GM21619 (cell line): ENCODE data around the gene COL9A2.

Experiments
- ATAC-seq: cut with Tn5 transposase; IDR thresholded peaks from one replicate; pipeline ENCODE4 v1.9.1; 2021; ENCODE audit not compliant: unreplicated experiment

COL9A2 gene

DNA sequence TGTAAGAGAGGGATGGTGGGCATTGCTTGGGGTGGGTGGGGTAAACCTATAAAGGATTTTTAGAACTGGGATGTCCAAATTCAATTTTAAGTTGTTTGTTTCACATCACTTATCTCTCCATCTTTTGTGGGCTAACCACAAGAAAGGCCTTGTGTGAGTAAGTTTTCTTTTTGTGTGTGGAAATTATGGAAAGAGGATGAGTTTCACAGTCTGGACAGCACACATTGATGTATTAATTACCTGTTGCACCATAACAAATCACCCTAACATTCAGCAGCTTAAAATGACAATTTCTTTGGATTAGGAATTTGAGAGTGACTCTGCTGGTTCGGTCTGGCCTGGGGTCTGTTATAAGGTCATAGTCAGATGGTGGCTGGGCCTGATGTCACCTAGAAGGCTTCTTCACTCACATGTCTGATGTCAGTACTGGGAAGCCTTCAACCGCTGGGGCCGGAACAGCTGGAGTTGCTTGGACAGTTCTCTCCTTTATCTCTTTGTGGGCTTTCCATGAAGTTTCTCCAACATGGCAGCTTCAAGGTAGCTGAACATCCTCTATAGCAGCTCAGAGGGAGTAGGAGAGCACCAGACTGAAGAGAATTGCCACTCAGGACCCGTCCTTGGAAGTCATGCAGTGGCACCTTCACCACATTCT is 2.0 kb upstream of the COL9A2 start:
- no peak for ATAC-seq

DNA sequence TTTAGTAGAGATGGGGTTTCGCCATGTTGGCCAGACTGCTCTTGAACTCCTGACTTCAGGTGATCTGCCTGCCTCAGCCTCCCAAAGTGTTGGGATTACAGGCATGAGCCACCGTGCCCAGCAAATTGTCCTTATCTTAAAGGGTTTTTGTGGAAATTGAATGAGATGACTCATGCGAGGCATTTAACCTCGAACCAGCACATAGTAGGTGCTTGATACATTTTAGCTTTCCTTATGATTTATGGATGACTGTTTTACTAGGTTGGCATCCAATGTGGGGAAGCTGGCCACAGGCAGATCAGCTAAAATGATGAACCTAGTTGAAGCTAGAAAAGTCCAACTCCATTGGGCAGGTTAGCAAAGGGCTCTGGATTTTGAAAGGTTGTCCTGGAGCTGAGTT is 1.4 kb upstream of the COL9A2 start:
- ATAC-seq: no peak

DNA sequence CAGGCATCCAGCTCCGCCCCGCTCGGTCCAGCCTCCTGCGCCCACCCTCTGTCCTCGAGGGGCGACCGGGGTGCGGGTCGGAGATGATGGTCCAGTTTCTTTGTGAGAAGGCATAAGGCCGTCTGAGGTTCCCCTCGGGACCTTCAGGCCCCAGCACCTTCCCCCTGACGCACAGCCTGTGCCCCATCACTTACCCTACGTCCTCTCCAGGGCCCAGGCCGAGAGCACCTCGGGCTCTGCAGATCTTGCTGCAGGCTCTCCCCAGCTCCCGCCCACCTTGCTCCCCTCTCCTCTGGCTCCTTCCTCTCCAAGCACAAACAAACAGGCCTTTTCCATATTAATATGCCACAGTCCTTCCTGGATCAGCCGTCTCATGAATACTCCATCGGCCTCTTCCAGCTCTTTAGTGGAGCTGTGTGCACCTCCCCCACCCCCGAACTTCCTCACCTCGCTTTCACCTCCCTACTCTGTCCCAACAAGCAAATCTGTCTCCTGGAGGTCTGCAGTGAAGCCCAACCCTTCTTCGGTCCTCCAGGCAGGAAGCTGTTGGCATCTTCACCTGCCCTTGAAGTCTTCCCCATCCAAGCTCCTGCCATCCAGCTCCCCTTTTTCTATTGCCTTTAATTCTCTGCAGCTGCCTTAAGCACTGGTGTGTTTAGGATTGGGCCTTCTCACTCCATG is 448 bp upstream of the COL9A2 start:
- ATAC-seq: no peak

DNA sequence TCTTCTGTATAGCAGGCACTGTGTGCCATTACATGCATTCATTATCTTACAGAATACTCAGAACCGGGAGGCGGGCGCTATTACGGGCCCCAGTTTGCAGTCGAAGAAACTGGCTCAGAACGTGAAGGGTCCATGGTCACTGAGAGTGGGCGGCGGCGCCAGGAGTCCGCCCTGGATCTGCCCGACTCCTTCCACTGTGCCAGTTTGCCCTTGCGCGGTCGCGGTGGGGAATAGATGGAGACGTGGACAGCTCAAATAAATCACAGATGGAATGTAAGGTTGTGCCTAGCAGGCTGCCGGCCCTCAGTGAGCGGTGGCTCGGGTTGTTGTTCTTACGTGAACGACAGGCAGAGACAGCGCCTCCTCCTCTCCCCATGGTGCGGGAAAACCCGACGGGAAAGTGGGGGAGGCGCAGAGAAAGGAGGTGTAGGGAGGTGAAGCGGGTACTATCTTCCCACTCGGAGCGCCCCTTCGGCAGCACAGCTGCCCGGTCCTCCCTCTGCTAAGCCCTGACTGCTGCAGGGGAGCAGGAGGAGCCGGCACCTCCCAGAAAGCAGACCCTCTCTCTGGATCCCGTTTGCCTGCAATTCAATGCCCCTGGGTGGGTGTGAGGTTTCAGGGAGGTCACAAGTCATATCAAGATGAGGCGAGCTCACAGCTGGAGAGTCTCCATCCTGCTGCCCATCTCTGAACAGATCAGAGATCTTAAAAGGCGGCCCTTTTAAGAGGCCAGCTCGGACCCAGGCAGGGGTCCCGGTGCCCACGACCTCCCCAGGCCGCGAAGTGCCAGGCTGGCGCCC is 1.1 kb downstream of the COL9A2 start:
- peak; percentile 11 for ATAC-seq

DNA sequence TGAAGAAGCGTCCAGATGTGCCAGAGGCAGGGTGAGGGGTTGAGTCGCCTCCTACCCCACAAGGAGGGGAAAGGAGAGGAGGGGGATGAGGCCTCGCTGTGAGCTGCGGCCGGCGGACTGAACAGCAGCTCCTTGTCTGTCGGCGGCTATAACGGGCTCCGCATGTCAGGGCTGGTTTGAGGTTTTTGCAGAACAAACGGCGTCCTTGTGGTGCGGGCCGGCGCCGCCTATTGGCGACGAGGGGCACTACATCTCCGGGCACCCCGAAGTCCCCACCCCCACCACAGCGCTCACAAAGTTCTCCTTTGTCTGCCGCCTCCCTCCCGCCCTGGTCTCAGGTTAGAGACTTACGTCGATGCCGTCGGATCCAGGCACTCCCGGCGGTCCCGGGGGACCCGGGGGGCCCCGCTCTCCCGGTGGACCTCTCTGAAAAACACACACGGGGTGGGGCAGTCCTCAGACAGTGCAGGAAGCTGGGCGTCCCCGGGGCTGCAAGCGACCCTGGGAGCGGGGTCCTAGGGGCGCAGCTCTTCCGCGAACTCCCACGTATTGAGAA is 1.8 kb downstream of the COL9A2 start:
- ATAC-seq: peak; percentile 32

DNA sequence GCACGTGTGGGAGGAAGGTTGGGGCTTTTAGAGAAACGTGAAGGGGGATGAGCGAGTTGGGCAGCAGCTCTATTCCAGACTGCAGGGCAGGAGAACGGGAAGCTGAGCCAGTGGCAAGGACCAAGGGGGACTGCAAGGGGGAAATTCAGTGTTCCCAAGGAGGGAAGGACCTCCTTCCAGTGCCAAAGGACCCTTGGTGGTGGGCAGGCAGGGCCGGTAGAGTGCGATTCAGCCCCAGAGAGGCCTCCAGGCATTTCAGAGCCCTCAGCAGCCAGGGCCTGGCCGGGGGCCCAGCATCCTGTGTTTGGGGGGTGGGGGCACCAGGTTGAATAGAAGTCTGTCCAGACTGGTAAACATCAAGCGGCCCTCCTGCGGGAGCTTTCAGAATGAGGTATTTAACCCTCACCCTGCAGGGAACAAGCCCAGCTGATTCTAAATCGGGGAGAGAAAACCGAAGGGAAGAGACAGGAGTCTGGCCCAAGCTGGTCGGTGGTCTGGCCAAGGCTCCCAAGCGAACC is 2.3 kb downstream of the COL9A2 start:
- ATAC-seq: no peak

DNA sequence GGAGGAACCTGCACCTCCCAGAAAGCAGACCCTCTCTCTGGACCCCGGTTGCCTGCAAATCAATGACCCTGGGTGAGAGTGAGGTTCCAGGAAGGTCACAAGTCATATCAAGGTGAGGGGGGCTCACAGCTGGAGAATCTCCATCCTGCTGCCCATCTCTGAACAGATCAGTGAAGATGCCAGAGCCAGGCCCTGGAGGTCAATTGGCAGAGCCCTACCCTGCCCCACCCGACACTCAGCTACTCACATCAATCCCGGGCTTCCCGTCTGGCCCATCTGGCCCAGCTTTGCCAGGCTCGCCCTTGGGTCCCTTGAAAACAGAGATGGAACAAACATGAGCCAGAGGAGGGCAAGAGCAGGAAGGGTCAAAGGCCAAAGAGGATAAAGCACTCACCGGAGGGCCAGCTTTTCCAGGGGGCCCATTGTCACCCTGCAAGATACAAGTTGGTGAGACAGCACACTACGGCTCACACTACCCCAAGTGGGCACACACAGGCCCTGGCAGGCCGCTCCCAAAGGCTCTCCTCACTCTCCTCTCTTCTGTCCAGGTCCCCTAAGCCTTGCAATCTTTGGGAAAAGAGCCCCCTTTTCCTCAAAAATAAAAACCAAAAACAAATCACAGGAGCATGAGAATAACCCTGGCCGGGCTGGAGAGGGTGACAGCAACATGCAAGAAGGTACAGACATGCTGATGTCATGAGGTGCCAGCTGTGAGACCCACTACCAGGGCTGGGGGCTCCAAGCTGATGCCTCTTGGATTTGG is 2.9 kb downstream of the COL9A2 start:
- ATAC-seq: no peak

DNA sequence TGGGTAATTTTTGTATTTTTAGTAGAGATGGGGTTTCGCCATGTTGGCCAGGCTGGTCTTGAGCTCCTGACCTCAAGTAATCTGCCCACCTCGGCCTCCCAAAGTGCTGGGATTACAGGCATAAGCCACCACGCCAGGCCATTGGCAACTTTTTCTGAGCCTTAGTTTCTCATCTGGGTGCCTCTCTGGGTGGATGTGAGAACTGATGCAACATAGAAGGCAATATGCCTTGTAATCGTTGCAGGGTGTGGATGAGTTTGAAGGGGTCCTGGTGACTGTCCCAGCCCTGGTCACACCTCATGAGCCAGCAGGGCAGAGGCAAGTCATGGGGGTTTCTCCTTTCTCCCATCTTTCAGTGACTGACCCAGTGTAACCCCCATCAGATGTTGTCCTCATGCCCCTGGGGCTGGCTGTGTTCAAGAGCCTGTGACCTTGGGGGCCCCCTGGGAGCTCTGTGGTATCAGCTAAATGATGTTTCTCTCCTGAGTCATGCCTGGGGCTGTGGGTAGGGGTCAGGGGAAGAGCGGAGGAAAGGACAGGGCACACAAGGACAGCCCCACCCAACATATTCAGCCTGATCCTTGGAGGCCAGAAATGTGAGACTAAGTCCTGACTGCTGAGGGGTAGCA is 3.6 kb downstream of the COL9A2 start:
- no peak for ATAC-seq

DNA sequence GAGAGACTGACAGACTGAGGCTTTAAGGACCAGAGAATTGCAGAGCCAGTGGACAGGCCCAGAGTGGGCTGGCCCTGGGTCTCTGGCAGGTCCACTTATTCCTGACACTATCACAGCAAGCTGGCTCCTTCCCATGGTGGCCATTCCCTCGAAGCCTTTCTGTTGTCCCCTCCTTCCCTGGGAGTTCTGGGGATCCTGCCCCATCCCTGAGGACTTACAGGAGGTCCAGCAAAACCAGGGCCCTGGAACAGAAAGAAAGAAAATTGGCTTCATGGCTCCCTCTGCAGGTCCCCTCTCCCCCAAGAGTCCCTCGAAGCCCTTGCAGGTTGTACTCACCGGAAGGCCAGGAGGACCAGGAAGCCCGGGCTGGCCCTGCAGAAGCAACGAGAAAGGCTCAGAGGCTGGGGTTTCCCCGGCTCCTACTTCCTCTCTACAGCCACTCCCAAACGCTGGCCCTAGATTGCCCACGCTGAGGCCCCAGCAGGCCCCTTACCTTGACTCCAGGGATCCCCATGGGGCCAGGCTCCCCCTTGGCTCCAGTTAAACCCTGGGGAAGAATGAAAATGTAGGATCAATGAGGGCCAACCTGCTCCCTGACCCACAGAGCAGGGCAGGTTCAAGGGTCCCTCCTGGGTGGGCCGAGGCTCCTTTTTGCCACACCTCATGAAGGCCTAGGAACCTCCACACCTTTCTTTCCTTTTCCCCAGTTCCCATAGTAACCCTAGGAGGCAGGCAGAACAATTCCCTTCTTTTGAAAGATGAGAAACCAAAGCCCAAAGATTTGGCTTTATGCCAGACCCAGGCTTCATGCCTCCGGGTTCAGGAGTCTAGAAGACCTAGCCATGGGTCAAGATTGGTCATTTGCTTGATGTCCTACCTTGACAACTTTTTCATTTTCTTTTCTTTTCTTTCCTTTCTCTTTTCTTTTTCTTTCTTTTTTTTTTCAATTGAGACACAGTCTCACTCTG is 4.6 kb downstream of the COL9A2 start:
- ATAC-seq: peak; percentile 44

DNA sequence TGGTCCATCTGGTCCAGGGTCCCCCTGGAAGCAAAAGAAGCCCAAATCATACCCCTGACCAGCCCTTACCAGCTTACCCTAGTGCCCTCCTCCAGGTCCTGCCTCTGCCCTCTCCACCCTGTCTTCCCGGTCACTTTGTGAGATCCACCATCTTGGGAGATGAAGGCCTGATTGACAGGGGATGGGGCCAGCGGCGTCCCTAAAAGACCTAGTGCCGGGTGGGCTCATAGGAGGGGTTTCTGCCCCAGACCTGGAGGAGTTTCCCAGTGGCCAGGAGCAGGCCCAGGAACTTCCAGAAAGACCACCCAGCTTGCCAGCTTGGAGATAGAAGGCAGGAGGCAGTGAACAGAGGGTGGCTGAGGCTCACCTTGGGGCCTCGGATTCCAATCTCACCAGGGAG is 5.4 kb downstream of the COL9A2 start:
- no peak for ATAC-seq

DNA sequence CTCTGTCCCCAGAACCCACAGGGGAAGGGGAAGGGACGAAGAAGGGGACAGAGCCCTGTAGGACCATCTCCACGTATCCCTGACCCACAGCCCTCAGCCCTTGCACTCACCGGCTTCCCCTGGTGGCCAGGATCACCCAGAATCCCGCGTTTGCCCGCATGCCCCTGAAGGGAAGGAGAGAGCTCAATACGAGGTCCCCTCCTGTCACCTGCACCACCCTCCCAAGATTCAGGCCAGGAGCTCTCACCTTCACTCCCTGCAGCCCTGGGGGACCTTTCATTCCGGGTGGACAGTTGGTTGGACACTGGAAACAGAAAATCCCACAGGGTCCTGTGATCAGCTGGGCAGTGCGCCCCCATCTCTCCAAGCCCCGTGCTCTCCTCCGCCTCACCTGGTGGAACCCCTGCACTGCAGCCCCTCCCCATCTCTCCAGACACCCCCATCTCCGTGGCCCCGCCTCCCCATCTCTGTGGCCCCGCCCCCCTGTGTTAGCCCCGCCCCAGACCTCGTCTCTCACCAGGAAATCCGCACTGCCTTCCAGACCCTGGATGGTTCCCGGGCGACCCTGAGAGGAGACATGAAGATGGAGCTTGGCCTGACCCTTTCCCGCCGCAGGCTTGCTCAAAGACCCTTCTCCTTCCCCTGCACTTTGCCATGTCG is 6.0 kb downstream of the COL9A2 start:
- ATAC-seq: no peak

DNA sequence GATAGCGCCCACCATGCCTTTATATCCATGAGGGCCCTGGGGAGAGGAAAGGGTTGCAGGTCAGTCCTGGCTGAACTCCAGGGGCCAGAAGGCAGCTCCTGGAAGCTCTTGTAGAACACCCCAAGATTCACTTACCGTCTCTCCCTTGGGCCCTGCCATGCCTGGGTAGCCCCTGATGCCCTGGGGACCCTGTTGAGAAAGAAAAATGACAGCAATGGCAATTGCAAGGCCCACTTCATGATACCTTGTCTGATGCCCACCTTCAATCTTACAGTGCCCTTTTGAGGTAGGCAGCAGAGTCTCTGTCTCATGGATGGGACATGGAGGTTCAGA is 7.0 kb downstream of the COL9A2 start:
- no peak for ATAC-seq

DNA sequence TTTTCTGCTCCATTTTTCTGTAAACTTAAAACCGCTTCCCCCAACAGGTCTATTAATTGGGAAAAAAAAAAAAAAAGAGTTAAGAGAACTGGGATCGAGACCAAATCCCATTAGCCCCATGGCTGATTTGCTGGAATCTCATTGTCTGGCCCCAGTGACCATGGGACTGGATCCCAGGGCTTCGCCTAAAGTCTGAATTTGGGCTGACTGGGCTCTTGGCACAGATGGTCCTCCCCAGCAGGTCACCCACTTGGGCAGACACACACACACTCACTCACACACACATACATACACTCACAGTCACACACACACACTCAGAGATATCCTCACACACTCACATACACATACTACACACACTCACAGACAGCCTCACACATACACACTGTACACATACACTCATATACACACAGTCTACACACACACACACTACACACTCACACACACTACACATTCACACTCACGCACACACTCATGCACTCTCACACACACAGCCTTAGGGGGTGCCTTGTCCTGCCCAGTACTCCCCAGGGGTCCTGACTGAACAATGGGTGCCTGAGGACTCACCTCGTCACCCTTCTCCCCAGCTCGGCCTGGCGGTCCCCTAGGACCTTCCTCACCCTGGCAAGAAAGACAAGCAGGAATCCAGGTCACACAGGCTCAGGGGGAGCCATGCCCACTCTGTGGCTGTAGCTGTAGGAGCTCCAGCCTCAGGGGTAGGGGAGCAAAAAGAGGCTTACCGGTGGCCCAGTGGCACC is 7.5 kb downstream of the COL9A2 start:
- no peak for ATAC-seq

DNA sequence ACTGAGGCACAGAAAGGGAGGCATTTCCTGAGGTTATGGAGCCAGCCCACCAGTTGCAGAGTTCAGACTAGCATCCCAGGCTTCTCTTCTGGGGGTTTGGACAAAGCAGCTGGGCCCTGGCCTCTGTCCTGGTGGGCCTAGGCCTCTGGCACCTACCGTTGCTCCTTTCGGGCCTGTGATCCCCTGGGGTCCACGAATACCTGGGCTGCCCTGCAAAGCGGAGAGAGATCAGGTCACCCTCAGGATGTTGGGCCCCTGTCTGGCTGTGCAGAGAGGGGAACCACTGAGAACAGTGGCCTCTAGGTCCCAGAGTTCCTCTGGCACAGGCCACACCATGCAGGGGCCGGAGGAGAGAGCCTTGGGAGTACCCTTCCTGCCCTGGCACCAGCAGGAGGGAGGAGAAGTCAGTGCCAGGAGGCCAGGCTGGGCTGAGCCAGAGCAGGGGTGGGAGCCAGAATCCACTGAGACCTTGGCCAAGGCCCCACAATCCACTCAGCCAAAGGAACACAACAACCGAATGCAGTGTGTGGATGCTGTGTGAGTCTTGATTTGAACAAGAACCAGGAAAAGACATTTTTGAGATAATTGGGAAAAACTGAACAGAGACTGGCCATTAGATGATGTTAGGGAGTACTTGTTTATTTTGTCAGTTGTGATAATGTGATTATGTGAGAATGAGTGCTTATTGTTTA is 8.9 kb downstream of the COL9A2 start:
- ATAC-seq: no peak

DNA sequence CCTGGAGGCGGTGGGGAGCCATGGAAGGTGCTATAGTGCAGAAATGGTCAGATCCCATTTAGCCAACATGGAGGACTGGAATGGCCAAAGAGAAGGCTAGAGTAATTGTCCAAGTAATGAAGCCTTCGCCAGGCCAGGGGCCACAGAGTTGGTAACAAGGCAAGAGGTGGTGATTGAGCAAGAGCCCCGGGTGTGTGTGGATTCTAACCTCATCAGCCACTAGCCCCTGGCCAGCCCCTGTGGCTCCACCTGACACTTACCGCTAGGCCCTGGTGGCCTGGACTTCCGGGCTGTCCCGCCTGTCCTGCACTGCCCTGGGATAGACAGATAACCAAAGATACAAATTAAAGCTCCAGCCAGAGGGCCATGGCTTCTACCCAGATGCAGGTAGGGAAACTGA is 9.9 kb downstream of the COL9A2 start:
- ATAC-seq: no peak

DNA sequence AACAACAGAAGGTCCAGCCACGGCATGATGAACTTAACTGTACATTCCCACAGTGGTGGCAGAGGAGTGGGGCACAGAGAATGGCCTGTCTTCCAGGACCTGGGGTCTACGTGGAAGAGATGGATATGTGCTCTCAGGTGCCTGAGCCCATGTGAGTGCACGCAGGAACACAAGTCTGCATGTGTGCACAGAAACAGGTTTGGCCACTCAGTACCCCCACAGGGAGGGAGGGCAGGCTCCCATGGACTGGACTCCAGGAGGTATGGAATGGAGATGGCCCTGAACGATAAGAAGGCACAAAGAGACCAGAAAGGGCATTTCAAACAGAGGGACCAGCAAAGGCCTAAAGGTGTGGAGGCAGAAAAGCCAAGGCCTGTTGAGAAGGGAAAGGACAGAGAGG is 10.8 kb downstream of the COL9A2 start:
- ATAC-seq: no peak

DNA sequence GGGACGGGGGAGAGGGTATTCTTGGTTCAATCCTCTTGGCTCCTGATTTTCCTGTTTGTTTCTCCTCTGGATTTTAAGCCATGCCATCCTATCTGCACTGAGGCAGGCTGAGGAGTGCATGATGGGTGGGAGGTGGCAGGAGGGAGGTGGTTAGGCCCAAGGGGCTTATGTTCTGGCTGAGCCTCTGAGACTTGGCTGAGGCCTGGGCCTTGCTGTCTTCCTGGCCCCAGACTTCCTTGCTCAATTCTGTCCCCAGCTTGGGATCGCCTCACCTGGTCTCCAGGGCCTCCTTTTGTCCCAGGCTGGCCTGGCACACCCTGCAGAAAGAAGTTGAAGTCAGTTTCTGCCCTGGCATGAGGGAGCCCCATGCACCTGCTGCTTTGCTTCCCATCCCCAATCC is 11.2 kb downstream of the COL9A2 start:
- ATAC-seq: no peak

DNA sequence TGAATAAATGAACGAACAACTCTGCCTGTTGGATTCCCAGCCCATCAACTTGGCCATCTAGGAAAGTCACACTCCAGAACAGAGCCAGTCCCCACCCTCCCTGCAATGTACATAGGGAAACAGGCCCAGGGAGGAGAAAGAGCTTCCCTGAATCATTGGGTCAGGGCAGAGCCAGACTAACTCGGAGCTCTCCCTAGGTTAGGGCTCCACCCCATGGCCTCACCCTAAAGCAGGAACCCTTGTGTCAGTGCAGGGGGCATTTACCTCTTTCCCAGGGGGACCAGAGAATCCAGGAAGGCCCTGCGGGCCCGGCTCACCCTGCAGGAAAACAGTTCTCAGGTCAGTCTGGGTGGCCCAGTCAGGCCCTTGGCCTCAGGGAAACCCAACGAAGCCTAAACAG is 11.6 kb downstream of the COL9A2 start:
- ATAC-seq: no peak
